Fibroblast of upper back skin (primary cell): Measurements from ENCODE around the gene UACA.

Source experiments
- DNase-seq: peaks from one replicate; pipeline ENCODE4 v3.0.0-alpha.2; 2013

UACA gene

DNA sequence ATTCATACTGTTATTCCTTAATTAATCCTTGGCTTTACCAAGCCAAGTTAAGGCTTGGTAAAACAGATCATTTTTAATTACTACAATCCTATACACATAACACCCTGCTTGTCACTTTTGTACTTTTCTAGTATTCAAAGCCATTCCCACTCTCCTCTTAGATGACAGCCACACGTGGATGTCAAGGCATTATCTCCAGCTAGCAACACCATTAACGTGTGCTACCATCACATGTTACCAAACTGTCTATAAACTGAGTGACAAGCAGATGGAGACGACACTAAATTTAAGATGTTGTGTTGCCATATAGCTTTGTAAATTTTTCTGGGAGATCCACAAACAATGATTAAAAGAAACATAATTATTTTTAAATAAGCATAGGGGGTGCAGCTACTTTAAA is 103.7 kb downstream of the UACA start:
- DNase-seq: no peak

GRCh38 chr15:70658641-70659040 is 104.7 kb downstream of the UACA start:
- no peak for DNase-seq

GRCh38 chr15:70653426-70653825 is 109.9 kb downstream of the UACA start:
- DNase-seq: no peak

- no peak for DNase-seq
Observed at GRCh38 chr15:70652341-70652740, 111.0 kb downstream of the UACA start.

DNA sequence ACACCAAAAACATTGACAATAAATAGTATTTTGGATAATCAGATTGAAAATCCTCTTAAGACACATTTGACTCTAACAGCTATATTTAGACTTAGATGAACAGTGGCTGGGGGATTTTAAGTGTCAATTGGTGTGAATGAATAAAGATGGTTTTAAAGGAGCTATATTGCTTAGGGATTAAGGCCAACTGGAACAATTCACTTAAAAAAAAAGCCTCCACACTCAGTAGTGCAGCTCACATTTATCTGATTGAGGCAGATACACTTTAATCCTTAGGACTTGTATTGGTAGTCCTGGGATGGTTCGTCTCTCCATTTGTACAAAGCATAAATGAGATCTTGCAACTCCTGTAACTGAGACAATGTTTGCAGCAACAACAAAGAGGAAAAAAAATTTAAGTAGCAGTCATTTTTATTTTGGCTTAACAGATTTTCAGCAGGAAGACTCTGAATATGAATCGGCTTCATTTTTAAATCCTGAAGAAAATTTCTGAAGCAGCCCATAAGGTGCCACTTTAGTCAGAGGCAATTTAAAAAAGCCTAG is 112.0 kb downstream of the UACA start:
- no peak for DNase-seq

GRCh38 chr15:70650567-70651302 is 112.6 kb downstream of the UACA start:
- no peak for DNase-seq

- DNase-seq: no peak
Observed at GRCh38 chr15:70647396-70647795, 116.0 kb downstream of the UACA start.

- no peak for DNase-seq
Observed at GRCh38 chr15:70646169-70646568, 117.2 kb downstream of the UACA start.

DNA sequence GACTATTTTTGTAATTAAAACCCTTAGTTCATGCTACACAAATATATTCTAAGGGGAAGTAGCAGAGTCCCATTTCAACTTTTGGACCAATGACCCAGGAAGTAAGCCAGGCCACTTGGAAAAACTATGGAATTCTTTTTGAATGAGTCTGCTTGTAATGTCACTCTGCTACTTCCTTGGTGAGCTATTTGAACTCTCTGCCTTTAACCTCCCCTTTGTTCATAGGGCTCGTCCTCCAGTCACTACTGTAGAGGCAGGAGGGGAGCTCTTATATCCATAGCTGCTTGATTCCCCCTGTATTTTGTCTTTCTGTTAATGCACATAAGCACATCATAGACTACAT is 119.6 kb downstream of the UACA start:
- peak; percentile 21 for DNase-seq

- DNase-seq: no peak
Observed at GRCh38 chr15:70643106-70643782, 120.1 kb downstream of the UACA start.

DNA sequence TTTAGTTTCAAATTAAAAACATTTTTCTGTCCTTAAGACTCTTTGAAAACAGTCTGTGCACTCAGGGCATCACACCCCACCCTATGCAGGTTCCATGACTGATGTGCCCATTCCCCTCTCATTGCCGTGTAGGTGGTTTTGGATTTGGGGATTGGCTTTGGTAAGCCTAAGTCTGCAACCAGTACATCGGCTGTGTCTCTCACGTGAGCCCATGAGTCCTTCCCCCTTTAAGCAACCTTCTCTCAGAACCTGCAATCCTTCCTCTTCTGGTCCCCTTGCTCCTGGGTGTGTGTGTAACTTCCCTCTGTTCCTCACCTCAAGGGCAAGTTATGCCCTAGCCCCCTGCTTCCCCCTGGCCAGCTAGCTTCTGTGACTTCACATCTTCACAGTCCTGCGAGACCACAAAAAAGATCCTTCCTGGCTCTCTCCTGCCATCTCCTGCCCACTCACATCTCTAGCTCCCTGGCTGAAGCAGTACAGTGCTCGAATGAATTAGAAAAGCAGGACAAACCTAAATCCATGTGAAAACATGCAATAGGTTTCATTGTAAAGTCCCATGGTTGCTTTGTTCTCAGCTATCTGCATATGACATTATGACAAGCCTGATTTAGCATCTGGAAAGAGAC is 126.7 kb downstream of the UACA start:
- DNase-seq: peak; percentile 50

GRCh38 chr15:70635895-70636294 is 127.5 kb downstream of the UACA start:
- DNase-seq: no peak

DNA sequence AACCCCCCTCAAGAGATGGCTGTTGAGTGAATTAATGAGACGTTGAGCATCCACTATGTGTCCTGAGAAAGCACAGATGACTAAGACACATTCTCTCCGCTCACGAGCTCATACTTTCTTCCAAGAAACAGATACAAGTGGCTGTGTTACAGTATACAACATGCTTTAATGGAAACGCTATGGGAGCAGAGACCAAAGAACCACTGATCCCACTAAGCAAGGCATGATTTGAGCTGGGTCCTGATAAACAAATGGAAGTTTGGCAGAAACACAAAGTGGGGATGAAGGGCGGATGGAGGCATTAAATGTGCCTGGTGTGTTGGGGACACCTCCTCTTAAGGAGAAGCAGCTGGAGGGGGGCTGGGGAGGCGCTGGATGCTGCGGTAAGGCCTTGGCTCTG is 129.4 kb downstream of the UACA start:
- DNase-seq: no peak

- no peak for DNase-seq
Observed at GRCh38 chr15:70633103-70633831, 130.1 kb downstream of the UACA start.

DNA sequence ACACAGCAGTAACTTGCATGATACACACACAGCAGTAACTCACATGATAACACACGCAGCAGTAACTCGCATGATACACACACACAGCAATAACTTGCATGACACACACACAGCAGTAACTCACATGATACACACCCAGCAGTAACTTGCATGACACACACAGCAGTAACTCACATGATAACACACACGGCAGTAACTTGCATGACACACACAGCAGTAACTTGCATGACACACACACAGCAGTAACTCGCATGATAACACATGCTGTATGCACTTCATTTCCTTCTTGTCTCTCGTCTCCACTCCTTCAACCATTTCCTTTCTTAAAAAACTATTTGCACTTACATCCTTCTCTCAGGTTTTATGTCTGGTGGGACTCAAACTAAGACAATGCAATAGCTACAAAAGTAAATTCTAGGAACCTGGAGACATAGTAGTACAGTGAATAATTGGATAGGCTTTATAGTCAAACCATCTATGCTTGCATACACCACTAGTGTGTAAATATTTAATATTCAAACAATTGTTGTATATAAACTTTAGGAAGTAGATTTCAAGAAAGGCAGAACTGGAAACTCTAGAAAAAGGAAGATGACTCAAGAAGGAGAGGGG is 130.8 kb downstream of the UACA start:
- DNase-seq: peak; percentile 22

- no peak for DNase-seq
Observed at GRCh38 chr15:70632079-70632478, 131.3 kb downstream of the UACA start.

GRCh38 chr15:70629735-70630273 is 133.6 kb downstream of the UACA start:
- DNase-seq: no peak

DNA sequence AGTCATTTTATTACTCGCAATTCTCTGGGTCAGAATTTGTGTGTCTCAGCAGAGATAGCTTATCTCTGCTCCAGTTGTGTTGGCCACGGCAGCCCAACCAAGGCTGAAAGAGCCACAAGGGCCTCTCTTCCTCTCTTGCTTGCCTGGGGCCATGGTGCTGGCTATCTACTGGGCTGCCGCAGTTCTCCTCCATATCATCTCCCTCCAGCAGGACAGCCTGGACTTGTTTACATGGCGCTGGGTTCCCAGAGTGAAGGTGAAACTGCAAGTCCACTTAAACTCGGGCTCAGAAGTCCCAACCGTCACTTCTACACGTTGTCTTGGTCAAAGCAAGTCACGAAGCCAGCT is 134.8 kb downstream of the UACA start:
- DNase-seq: no peak

DNA sequence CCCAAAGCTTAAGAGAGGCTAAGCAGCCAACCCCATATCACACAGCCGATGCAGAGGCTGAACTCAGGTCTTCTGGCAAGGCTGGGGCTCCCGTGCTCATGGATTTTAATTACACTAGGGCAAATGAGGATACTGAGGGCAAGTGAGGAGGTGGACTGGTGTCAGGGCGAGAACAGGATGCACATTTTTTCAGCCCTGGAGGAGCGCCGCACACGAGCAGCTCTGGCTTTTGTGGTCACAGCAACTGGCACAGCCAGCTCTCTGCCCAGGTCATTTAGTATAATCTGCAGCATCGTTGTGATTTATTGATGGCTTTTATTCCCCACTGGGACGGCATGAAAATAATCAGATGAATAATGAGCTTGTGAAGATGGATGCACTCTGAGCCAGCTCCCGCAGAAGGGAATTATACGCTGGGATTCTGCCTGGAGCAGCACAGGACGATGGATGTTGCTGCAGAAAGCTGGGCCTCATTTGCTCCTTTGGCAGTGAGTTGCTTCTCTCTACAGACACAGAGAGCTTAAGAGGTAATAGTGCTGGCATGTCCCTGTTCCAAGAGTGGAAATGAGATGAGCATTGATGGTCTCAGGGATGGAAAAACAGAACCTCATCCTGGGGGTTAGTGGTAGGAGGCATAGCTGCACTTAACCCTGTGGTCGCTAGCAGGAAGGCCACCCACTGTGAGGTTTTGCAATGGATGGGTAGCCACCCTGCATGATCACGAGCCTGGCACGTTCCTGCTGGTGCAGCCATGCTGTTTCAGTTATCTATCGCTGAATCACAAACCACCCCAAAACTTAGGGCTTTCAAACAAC is 135.4 kb downstream of the UACA start:
- DNase-seq: peak; percentile 86

DNA sequence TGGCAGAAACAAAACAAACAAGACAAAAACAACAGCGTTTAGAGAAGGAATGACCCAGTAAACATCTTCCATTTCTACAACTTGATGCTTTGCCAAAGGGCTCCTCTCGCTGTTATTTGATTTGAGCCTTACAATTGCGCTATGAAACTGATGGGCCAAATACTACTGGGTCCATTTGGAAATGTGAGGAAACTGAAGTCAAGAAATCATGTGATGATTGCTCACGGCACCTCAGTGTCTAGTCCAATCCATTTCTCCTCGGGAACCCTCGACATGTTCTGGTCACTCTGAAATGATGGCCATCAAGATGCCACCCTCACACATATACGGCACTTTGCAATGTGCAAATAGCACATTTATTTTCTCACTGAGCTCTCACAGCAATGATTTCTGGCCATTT is 136.0 kb downstream of the UACA start:
- no peak for DNase-seq

DNA sequence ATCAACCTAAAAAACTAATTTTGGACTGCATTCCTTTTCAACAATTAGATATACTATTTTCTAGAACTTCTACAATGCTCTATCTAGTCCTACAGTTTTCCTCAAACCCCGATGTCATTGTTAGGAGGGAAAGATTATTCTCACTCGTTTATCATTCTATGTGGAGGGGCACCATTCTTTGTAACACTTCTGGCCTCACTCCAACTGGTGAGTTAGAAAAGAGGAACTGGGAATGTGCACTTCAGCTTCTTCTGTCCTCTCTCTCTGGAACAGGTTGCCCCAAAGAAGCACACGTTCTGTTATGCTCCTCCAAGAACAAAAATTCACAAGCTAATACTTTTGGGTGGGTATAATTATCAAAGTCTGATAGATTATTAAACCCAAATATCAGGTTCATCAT is 137.9 kb downstream of the UACA start:
- no peak for DNase-seq

DNA sequence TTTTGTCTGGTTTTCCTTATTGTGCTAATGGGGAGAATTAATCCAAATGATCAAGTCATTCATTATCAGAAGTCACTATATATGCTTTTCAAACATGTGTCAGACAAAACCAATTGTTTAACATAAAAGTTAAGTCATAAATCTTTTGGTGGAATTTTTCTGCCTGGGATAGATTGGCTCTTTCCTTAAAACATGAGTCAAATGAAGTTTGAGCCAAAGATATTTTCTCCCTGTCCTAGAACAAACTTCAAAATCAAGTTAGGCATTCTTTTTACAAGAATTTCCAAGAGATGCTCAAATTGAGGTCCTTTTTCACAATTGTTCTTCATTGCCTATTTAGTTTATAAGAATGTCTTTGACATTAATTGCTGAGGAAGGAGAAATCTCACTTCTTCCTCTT is 138.3 kb downstream of the UACA start:
- peak; percentile 37 for DNase-seq
